HG02763 (cell line): ENCODE results near the gene TMEM256.

Experiments used
- ATAC-seq: cut with Tn5 transposase; IDR thresholded peaks from one replicate; pipeline ENCODE4 v1.9.1; 2021; ENCODE audit warnings: mild to moderate bottlenecking, moderate library complexity; ENCODE audit not compliant: unreplicated experiment

TMEM256 gene

GRCh38 chr17:7403977-7404736 lies at the start of gene TMEM256:
Gene TMEM256 (minus strand): TSS chr17:7404097. CDS start chr17:7404084, 13 bp downstream.
- peak; percentile 97 for ATAC-seq

GRCh38 chr17:7448461-7448860 lies 44.6 kb upstream of the TMEM256 start:
- no peak for ATAC-seq

- no peak for ATAC-seq
Observed at GRCh38 chr17:7445619-7445968, 41.7 kb upstream of the TMEM256 start.

- no peak for ATAC-seq
Observed at GRCh38 chr17:7444682-7445618, 41.1 kb upstream of the TMEM256 start, which contains the start of gene CHRNB1. Gene CHRNB1 (plus strand): TSS chr17:7445061. CDS start chr17:7445128, 67 bp downstream.

DNA sequence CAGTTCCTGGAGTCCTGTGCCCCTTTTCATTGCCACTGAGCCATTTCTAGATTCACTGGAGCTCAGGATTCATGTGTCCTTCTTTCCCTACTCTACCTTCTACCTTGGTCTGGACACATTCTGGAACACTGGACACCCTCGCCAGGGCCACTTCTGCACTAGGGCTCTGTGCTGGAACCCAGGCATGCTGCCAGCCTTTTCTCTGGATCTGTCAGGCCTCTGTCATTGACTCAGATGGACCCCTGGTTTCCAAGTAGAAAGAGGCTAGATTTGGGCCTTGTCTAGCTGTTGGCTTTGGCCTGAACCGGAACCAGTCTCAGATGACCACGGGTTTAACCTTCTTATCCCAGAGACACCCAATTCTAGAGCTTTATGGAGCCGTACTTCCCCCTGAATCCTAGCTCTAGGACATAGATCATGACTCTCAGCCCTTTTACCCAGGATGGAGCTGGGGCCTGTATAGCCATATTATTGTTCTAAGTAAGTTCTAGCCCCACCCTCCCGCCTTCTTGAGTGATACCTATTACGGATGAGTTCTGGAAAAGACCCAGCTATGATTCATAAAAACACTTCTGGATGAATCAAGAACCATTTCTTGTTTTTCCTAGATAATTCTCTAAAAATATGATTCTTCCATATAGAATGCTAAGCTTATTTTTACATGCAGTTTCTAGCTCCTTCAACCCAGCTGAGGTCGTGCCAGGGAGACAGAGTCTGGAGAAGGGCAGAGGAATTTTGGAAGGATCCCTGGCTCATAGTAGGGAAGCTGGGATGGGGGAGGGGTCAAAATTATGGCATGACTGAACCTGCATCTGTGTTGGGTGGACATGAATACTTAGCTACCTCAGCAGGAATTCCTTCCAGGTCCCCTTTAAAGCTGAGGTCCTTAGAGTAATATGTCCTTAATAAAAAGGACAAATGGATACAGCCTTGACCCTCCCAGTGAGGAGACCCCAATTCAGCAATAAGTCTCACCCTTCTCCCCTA lies 39.9 kb upstream of the TMEM256 start:
- ATAC-seq, result no peak

- ATAC-seq, result no peak
Observed at GRCh38 chr17:7442142-7442541, 38.2 kb upstream of the TMEM256 start.

- ATAC-seq, result no peak
Observed at GRCh38 chr17:7441266-7441665, 37.4 kb upstream of the TMEM256 start.

DNA sequence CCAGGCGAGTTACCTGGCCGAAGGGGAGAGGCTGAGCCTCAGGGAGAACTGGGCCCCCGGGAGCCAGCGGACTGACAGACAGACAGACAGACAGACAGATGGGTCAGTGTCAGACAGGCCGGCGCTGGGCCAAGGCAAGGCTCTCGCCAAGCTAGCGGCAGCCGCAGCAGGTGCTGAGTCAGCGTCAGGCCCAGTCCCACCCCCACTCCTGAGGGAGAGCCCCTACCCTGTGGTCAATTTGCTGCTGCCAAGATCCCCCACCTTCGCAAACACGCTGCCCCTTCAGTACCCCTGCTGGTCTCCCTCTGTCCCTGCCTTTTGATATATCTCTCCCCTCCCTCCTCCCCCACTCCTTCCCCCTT lies 36.9 kb upstream of the TMEM256 start:
- no peak for ATAC-seq

DNA sequence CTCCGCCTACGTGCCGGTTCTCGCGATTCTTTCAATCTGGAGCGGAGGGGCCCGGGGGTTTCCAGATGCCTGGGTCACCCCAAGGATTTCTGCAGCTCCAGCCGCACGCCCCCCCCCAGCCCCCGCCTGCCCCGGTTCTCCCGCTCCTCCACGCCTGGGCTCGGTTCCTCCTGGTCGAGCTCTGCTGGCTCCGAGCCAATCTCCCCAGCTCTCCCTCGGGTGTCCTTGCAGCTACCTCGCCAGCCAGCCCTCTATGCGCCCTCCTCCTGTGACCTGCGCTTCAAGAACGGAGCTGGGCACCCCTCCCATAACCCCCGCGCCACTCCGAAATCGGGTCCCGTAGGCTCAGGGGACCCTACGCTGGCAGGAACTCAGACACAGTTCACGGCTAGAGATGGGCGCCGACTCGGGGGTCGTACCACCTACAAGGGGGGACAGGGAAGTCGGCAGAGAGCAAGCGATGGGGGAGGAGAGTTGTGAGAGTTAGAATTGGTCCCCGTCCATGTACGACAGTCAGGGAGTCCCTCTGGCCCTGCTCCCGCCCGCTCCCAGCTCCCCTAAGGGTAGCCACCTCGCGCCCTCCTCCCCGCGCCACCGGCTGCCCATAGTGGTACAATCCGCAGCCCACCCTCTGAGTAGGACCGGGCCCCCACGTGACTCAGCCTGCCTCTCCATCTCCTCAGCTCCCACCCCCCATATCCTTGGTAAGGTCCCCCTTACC lies 36.4 kb upstream of the TMEM256 start:
- ATAC-seq, result no peak

GRCh38 chr17:7439462-7440112 lies 35.7 kb upstream of the TMEM256 start, which contains the start of gene FGF11:
Gene FGF11 (plus strand): TSS chr17:7439512. CDS start chr17:7439621, 109 bp downstream.
- ATAC-seq, result no peak

- ATAC-seq, result no peak
Observed at GRCh38 chr17:7438656-7439460, 35.0 kb upstream of the TMEM256 start.

DNA sequence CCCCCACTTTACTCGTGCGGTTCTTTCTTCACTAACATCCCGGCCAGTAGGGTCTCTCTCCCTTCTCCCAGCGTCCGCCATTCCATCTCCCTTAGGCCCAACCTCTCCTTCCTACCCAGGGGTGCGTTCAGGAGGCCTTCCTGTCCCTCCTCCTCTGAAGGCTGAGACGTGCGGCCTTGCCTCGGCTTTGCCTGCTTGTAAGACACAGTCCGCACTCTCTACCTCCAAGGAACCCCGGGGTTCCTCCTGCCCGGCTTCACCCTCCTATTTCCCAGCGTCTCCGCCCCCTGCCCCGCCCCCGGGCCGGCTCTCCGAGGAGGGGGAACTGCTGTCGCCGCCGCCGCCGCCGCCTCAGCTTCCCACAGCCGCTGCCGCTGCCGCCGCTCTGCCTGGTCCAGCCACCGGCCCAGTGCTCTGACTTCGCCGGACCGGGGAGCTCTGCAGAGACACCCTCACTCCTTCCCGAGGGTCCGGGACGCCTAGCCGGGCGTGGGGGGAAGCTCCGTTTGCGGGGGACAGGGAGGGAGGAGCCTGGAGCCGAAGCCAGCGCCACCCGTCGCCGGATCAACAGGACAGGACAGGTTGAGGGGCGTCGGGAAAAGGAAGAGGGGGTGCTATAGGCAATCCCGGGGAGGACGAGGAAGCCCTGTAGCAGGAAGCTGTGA lies 34.2 kb upstream of the TMEM256 start:
- no peak for ATAC-seq

DNA sequence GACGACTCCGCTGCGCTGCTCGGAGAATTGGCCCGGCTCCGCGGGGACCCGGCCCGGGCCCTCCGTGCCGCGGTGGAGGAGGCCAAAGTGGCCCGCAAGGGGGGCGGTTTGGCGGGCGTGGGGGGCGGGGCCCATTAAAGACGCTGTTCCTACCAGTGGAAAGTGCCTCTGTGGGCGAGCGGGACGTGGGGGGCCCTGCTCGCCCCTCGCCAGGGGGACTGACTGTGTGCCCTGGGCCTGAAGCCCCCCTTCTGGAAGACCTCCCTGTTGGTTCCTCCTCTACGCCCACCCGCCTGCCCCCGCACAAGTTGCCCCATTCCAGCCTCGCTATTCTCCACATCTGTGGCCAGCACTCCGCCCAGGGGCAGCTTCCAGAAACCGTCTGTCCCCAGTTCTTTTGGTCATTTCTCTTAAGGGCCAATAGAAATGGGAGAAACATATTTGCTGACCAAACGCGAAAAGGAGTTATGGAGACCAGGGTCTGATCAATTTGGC lies 33.5 kb upstream of the TMEM256 start:
- ATAC-seq, result no peak

DNA sequence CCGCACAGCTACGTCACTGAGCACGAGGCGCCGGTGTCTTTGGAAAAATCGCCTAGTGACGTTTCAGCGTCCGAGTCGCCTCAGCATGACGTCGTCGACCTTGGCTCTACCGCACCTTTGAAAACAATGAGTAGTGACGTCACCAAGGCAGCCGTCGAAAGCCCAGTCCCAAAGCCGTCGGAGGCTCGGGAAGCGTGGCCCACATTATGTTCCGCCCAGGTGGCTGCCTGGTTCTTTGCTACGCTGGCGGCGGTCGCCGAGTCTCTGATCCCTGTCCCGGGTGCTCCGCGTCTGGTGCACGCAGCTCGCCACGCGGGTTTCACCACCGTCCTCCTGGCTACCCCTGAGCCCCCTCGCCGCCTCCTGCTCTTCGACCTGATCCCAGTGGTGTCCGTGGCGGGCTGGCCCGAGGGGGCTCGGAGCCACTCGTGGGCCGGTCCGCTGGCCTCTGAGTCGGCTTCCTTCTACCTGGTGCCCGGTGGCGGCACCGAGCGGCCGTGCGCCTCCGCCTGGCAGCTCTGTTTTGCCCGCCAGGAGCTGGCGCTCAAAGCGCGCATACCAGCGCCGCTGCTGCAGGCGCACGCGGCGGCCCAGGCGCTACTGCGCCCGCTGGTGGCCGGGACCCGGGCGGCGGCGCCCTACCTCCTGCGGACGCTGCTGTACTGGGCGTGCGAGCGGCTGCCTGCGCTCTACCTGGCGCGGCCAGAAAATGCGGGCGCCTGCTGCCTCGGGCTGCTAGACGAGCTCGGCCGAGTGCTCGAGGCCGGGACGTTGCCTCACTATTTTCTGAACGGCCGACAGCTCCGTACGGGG lies 32.9 kb upstream of the TMEM256 start:
- ATAC-seq, result no peak

GRCh38 chr17:7435676-7436555 lies 32.0 kb upstream of the TMEM256 start:
- peak; percentile 26 for ATAC-seq

DNA sequence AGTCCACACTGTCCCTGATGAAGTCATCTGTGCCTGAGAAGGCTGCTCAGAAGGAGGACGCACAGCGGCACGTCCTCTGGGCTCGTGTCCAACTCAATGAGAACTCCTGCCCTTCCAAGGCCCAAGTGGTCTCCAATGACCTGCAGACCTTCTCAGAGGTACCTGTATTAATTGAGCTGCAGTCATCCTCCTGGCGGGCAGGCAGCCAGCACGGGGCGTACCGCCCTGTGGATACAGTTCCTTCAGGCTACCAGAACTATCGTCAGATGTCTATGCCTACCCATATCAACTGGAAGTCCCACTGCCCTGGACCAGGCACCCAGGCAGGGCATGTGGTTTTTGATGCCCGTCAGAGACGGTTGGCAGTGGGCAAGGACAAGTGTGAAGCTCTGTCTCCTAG lies 28.4 kb upstream of the TMEM256 start:
- no peak for ATAC-seq
